ENCODE results near the gene UGGT2.
"Not testable (repeated sequence)": the region's sequence is repeated elsewhere in the genome, so short reads cannot be mapped to it uniquely, and the experiment has no call there.

UGGT2 gene

GRCh38 chr13:96051946-96052345 lies 1.3 kb downstream of the UGGT2 start:
- not testable (repeated sequence) for DNase-seq (ENCODE audit: low read depth in 2 of 2)

DNA sequence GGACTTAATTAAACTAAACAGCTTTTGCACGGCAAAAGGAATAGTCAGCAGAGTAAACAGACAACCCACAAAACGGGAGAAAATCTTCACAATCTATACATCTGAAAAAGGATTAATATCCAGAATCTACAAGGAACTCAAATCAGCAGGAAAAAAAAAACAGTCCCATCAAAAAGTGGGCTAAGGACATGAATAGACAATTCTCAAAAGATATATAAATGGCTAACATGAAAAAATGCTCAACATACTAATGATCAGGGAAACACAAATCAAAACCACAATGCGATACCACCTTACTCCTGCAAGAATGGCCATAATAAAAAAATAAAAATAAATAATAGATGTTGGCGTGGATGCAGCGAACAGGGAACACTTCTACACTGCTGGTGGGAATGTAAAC lies 1.7 kb downstream of the UGGT2 start:
- DNase-seq (ENCODE audit: low read depth in 2 of 2), result not testable (repeated sequence)

- DNase-seq (ENCODE audit: low read depth in 2 of 2), result not testable (repeated sequence)
Measured at GRCh38 chr13:96050955-96051354, 2.2 kb downstream of the UGGT2 start.

- not testable (repeated sequence) for DNase-seq (ENCODE audit: low read depth in 2 of 2)
Measured at GRCh38 chr13:96046449-96047126, 6.6 kb downstream of the UGGT2 start.

- DNase-seq (ENCODE audit: low read depth in 2 of 2), result no peak
Measured at GRCh38 chr13:96044238-96044637, 9.0 kb downstream of the UGGT2 start.

DNA sequence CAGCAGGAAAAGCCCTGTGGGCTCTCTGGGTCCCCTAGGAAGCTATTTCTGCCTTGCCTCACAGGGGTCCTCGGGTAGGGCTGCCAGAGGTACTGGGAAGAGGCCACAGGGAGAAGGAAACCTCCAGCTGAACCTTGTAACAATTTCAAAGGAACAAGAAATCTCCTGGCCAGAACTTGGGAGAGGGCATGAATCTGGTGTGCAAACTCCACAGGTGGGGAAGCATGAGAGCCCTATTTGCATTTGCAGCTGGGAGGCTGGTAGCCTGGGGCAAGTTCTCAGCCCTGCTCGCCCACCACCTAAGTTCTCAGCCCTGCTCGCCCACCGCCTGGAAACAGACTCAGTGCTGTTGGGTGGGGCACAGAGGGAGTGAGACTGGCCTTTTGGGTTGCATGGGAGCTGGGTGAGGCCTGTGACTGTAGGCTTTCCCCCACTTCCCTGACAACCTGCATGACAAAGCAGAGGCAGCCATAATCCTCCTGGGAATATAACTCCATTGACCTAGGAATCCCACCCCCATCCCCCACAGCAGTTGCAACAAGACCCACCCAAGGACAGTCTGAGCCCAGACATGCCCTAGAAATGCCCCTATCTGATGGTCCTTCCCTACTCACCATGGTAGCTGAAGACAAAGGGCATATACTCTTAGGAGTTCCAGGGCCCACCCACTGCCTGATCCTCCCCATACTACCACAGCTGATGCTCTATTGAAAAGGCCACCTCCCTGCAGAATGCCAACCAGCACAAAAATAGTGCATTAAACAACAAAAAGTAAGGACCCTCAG lies 11.7 kb downstream of the UGGT2 start:
- no peak for DNase-seq (ENCODE audit: low read depth in 2 of 2)

DNA sequence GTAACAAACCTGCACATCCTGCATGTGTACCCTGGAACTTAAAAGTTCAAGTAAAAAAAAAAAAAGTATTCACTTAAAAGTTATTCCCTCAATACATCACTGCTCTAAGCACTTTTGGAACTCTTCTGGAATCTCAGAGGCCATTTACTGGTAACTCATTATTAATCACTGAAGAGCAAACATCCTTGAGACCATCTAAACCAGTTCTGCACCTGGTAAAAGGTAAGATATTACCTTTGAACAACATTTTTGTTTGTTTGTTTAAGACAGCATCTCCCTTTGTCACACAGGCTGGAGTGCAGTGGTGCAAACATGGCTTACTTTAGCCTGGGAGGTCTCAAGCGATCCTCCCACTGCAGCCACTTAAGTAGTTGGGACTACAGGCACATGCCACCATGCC lies 16.7 kb downstream of the UGGT2 start:
- DNase-seq (ENCODE audit: low read depth in 2 of 2), result no peak

- no peak for DNase-seq (ENCODE audit: low read depth in 2 of 2)
Measured at GRCh38 chr13:96034662-96035061, 18.5 kb downstream of the UGGT2 start.

DNA sequence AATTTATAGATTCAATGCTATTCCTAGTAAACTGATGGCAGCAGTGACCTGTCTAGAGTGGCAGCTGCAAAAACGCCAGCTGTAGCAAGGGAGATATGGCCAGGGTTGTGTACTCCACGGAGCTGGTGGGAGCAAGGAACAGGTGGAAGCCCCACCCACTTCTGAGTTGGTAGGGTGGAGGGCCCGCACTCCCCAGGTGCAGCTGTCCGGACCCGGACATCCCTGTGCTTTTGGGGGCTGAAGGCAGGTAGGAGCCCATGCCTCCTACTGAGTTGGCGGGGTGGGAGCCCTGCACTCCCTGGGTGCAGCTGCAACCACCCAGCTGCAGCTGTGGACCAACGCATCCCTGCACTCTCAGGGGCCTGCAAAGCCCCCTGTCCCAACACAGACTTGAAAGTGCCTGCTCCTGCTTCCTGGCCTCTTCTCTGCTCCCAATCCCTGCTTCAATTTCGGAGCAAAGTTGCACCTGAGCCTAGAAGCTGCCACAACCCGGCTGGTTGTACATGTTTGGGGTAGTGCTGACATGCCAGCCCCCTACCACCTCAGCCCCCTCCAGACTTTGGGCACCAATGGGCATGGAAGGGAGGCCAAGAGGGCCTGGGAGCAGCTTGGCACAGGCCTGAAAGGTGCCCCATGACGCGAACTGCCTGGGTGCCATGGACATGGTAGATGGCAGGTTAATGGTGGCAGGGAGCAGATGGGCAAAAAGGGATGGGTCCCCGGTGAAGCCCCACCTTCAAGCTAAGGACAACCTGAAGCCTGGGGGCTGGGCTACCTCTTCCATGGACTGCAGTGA lies 19.8 kb downstream of the UGGT2 start:
- no peak for DNase-seq (ENCODE audit: low read depth in 2 of 2)

- no peak for DNase-seq (ENCODE audit: low read depth in 2 of 2)
Measured at GRCh38 chr13:96032717-96033116, 20.5 kb downstream of the UGGT2 start.

GRCh38 chr13:96029002-96029401 lies 24.2 kb downstream of the UGGT2 start:
- no peak for DNase-seq (ENCODE audit: low read depth in 2 of 2)

- DNase-seq (ENCODE audit: low read depth in 2 of 2), result no peak
Measured at GRCh38 chr13:96027496-96027895, 25.7 kb downstream of the UGGT2 start.

DNA sequence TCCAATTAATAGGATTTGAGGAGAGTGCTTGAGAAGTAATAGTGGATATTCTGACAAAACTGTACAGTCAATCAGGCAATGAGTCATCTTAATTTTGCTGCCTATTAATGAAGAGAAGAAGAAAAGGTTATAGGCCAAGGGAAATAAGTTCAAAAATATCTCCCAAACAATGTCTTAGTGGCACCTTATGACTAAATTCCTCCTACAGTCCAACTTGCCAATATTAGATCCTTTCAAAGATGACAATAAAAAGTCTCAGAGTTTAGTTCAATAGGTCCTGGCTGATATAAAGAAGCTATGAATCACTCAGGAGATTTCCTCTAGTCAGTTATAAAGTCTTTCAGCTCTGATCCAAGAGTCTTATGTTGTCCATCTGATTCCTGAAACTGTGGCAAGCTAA lies 27.9 kb downstream of the UGGT2 start:
- DNase-seq (ENCODE audit: low read depth in 2 of 2), result no peak

GRCh38 chr13:96020931-96021330 lies 32.3 kb downstream of the UGGT2 start:
- DNase-seq (ENCODE audit: low read depth in 2 of 2), result no peak

- DNase-seq (ENCODE audit: low read depth in 2 of 2), result no peak
Measured at GRCh38 chr13:96020155-96020575, 33.0 kb downstream of the UGGT2 start.

DNA sequence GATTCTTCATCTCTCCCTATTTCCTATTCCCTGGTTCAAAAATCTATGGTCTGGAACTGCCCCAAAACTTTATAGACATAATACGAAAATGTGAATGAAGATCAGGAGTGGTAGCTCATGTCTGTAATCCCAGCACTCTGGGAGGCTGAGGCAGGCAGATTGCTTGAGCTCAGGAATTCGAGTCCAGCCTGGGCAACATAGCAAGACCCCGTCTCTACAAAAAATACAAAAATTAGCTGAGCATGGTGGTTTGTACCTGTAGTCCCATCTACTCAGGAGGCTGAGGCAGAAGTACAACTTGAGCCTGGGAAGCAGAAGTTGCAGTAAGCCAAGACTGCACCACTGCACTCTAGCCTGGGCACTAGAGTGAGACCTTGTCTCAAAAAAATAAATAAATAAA lies 35.1 kb downstream of the UGGT2 start:
- no peak for DNase-seq (ENCODE audit: low read depth in 2 of 2)

DNA sequence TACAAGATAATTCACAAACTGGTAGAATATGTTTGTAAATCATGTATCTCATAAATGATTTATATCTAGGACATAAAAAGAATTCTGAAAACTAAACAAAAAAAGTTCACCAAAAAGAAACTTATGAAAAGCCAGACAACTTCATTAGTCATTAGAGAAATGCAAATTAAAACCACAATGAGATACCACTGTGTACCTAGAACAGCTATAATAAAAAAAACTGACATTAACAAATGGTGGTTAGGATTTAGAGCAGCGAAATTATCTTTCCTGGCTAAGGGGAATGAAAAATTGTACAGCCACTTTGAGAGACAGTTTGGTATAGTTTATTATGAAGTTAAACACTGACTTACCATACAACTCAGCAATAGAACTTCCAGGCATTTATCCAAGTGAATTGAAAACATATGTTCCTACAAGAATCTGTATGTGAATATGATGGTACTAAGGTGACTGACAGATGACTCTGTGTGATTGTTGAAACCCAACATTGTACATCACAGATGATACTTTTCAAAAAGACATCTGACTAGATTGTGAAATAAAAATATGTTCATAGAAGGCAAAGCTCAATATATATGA lies 41.8 kb downstream of the UGGT2 start:
- DNase-seq (ENCODE audit: low read depth in 2 of 2), result no peak

DNA sequence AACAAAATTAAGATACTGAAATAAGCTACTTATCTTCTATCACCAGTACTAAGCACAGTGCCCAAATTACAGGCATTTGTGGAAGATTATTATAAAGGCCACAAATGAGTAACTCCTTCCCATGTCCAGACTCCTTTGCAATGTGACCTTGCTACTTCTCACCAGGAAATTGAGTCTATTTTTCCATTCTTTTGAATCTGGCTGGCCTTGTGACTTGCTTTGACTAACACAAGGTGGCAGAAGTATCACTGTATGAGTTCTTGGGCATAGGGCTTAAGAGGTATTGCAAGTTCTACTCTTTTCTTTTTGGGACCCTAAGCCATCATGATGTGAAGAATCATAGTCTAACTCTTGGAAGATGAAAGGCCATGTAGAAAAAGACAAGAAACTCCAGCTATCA lies 49.9 kb downstream of the UGGT2 start:
- DNase-seq (ENCODE audit: low read depth in 2 of 2), result no peak

- DNase-seq (ENCODE audit: low read depth in 2 of 2), result no peak
Measured at GRCh38 chr13:96002322-96003131, 50.7 kb downstream of the UGGT2 start.

DNA sequence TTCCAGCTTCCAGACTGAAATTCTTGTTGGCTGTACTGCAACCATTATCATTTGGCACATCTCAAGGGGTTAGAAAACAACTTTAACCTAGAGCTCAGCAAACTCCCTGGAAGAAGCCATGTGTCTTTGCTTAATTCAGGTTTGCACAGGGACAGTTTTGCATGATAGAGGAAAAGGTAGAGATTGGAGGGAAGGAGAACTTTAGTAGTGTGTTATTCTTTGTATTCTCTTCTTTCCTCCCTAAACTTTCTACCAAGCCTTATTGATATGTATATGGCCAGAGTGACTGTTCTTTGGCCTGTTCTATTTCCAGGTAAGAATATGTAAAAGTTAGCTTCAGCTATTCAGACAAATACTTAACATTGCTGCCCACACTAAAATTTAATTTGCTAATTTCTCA lies 53.1 kb downstream of the UGGT2 start:
- DNase-seq (ENCODE audit: low read depth in 2 of 2), result no peak

- no peak for DNase-seq (ENCODE audit: low read depth in 2 of 2)
Measured at GRCh38 chr13:95987841-95988240, 65.4 kb downstream of the UGGT2 start.

Measured in activated CD8-positive, alpha-beta memory T cell treated with anti-CD3 and anti-CD28 coated beads for 4 hours (primary cell).